Measurements from ENCODE around the gene JCAD. TPM values are rescaled to one million over a fixed set of nuclear protein-coding genes. Genes with fewer than 3 reads are reported as not detected.

The JCAD gene
- polyA plus RNA-seq, 2 donors: 1.0 to 2.7 TPM

- Histone ChIP-seq H3K27me3 (ENCODE audit: control insufficient read depth in 1 of 2, insufficient read depth in 2 of 2, low read length in 2 of 2) (no peaks in the 10 kb centered on the region), H3K27ac (ENCODE audit: low read depth in 2 of 2, low read length in 1 of 2) (no peak overlapping the region), H3K9me3 (ENCODE audit: control insufficient read depth in 2 of 2, insufficient read depth in 1 of 2, low read depth in 1 of 2, low read length in 1 of 2) (no peaks in the 10 kb centered on the region), H3K4me1 (ENCODE audit: control insufficient read depth in 2 of 2, insufficient read depth in 2 of 2, low read length in 1 of 2) (peaks cover 0 to 2% of the 10 kb centered on the region in 2 donors), H3K4me3 (ENCODE audit: low read depth in 1 of 2, low read length in 2 of 2) (no peak overlapping the region), H3K36me3 (ENCODE audit: control insufficient read depth in 2 of 2, insufficient read depth in 2 of 2, low read length in 1 of 2) (no peaks in the 10 kb centered on the region)
- WGBS, 2 donors: 61 to 73% methylated on average over 3 of the region's 3 CpGs
Measured at GRCh38 chr10:30050411-30050810, 9.0 kb downstream of the JCAD start.

- H3K27me3 ChIP-seq (ENCODE audit: control insufficient read depth in 1 of 2, insufficient read depth in 2 of 2, low read length in 2 of 2): no peaks in the 10 kb centered on the region
- 65 to 69% methylated on average over 18 of the region's 18 CpGs for WGBS, 2 donors
- H3K4me3 ChIP-seq (ENCODE audit: low read depth in 1 of 2, low read length in 2 of 2): no peak overlapping the region
- no peak overlapping the region for H3K27ac ChIP-seq (ENCODE audit: low read depth in 2 of 2, low read length in 1 of 2)
- no peaks in the 10 kb centered on the region for H3K9me3 ChIP-seq (ENCODE audit: control insufficient read depth in 2 of 2, insufficient read depth in 1 of 2, low read depth in 1 of 2, low read length in 1 of 2)
- no peaks in the 10 kb centered on the region for H3K36me3 ChIP-seq (ENCODE audit: control insufficient read depth in 2 of 2, insufficient read depth in 2 of 2, low read length in 1 of 2)
- H3K4me1 ChIP-seq (ENCODE audit: control insufficient read depth in 2 of 2, insufficient read depth in 2 of 2, low read length in 1 of 2): peaks cover 0 to 2% of the 10 kb centered on the region in 2 donors
Measured at GRCh38 chr10:30048768-30049517, 10.4 kb downstream of the JCAD start.

GRCh38 chr10:30047924-30048531 is 11.4 kb downstream of the JCAD start:
- WGBS, 2 donors: 65 to 69% methylated on average over 11 of the region's 11 CpGs
- no peak overlapping the region for H3K4me3 ChIP-seq (ENCODE audit: low read depth in 1 of 2, low read length in 2 of 2)
- no peaks in the 10 kb centered on the region for H3K36me3 ChIP-seq (ENCODE audit: control insufficient read depth in 2 of 2, insufficient read depth in 2 of 2, low read length in 1 of 2)
- no peaks in the 10 kb centered on the region for H3K9me3 ChIP-seq (ENCODE audit: control insufficient read depth in 2 of 2, insufficient read depth in 1 of 2, low read depth in 1 of 2, low read length in 1 of 2)
- H3K4me1 ChIP-seq (ENCODE audit: control insufficient read depth in 2 of 2, insufficient read depth in 2 of 2, low read length in 1 of 2): peaks cover 0 to 2% of the 10 kb centered on the region in 2 donors
- H3K27me3 ChIP-seq (ENCODE audit: control insufficient read depth in 1 of 2, insufficient read depth in 2 of 2, low read length in 2 of 2): no peaks in the 10 kb centered on the region
- no peak overlapping the region for H3K27ac ChIP-seq (ENCODE audit: low read depth in 2 of 2, low read length in 1 of 2)

GRCh38 chr10:30047430-30047829 is 12.0 kb downstream of the JCAD start:
- Histone ChIP-seq H3K4me3 (ENCODE audit: low read depth in 1 of 2, low read length in 2 of 2) (no peak overlapping the region), H3K36me3 (ENCODE audit: control insufficient read depth in 2 of 2, insufficient read depth in 2 of 2, low read length in 1 of 2) (no peaks in the 10 kb centered on the region), H3K9me3 (ENCODE audit: control insufficient read depth in 2 of 2, insufficient read depth in 1 of 2, low read depth in 1 of 2, low read length in 1 of 2) (no peaks in the 10 kb centered on the region), H3K4me1 (ENCODE audit: control insufficient read depth in 2 of 2, insufficient read depth in 2 of 2, low read length in 1 of 2) (peaks cover 0 to 2% of the 10 kb centered on the region in 2 donors), H3K27ac (ENCODE audit: low read depth in 2 of 2, low read length in 1 of 2) (no peak overlapping the region), H3K27me3 (ENCODE audit: control insufficient read depth in 1 of 2, insufficient read depth in 2 of 2, low read length in 2 of 2) (no peaks in the 10 kb centered on the region)
- WGBS, 2 donors: 92 to 93% methylated on average over 21 of the region's 21 CpGs

GRCh38 chr10:30046476-30046875 is 12.9 kb downstream of the JCAD start:
- Histone ChIP-seq H3K4me1 (ENCODE audit: control insufficient read depth in 2 of 2, insufficient read depth in 2 of 2, low read length in 1 of 2) (peaks cover 0 to 2% of the 10 kb centered on the region in 2 donors), H3K27ac (ENCODE audit: low read depth in 2 of 2, low read length in 1 of 2) (no peak overlapping the region), H3K27me3 (ENCODE audit: control insufficient read depth in 1 of 2, insufficient read depth in 2 of 2, low read length in 2 of 2) (no peaks in the 10 kb centered on the region), H3K36me3 (ENCODE audit: control insufficient read depth in 2 of 2, insufficient read depth in 2 of 2, low read length in 1 of 2) (no peaks in the 10 kb centered on the region), H3K4me3 (ENCODE audit: low read depth in 1 of 2, low read length in 2 of 2) (no peak overlapping the region), H3K9me3 (ENCODE audit: control insufficient read depth in 2 of 2, insufficient read depth in 1 of 2, low read depth in 1 of 2, low read length in 1 of 2) (no peaks in the 10 kb centered on the region)
- WGBS, 2 donors: 45 to 56% methylated on average over 3 of the region's 3 CpGs

- H3K27ac ChIP-seq (ENCODE audit: low read depth in 2 of 2, low read length in 1 of 2): no peak overlapping the region
- H3K9me3 ChIP-seq (ENCODE audit: control insufficient read depth in 2 of 2, insufficient read depth in 1 of 2, low read depth in 1 of 2, low read length in 1 of 2): no peaks in the 10 kb centered on the region
- 82 to 89% methylated on average over 7 of the region's 7 CpGs for WGBS, 2 donors
Measured at GRCh38 chr10:30045961-30046360, 13.4 kb downstream of the JCAD start.

GRCh38 chr10:30043476-30044270 is 15.7 kb downstream of the JCAD start:
- Histone ChIP-seq H3K36me3 (ENCODE audit: control insufficient read depth in 2 of 2, insufficient read depth in 2 of 2, low read length in 1 of 2) (no peaks in the 10 kb centered on the region), H3K9me3 (ENCODE audit: control insufficient read depth in 2 of 2, insufficient read depth in 1 of 2, low read depth in 1 of 2, low read length in 1 of 2) (no peaks in the 10 kb centered on the region), H3K4me3 (ENCODE audit: low read depth in 1 of 2, low read length in 2 of 2) (no peak overlapping the region), H3K27ac (ENCODE audit: low read depth in 2 of 2, low read length in 1 of 2) (no peak overlapping the region), H3K27me3 (ENCODE audit: control insufficient read depth in 1 of 2, insufficient read depth in 2 of 2, low read length in 2 of 2) (no peaks in the 10 kb centered on the region), H3K4me1 (ENCODE audit: control insufficient read depth in 2 of 2, insufficient read depth in 2 of 2, low read length in 1 of 2) (peaks cover 0 to 2% of the 10 kb centered on the region in 2 donors)
- WGBS, 2 donors: 58 to 64% methylated on average over 5 of the region's 5 CpGs

More at GRCh38 chr10:30045961-30046360, 13.4 kb downstream of the JCAD start:
- Histone ChIP-seq H3K36me3 (ENCODE audit: control insufficient read depth in 2 of 2, insufficient read depth in 2 of 2, low read length in 1 of 2) (no peaks in the 10 kb centered on the region), H3K27me3 (ENCODE audit: control insufficient read depth in 1 of 2, insufficient read depth in 2 of 2, low read length in 2 of 2) (no peaks in the 10 kb centered on the region), H3K4me1 (ENCODE audit: control insufficient read depth in 2 of 2, insufficient read depth in 2 of 2, low read length in 1 of 2) (peaks cover 0 to 2% of the 10 kb centered on the region in 2 donors), H3K4me3 (ENCODE audit: low read depth in 1 of 2, low read length in 2 of 2) (no peak overlapping the region)

- H3K27ac ChIP-seq (ENCODE audit: low read depth in 2 of 2, low read length in 1 of 2): no peak overlapping the region
- 90 to 92% methylated on average over 3 of the region's 3 CpGs for WGBS, 2 donors
Measured at GRCh38 chr10:30042820-30043219, 16.6 kb downstream of the JCAD start.

GRCh38 chr10:30041196-30042105 is 17.9 kb downstream of the JCAD start:
- Histone ChIP-seq H3K36me3 (ENCODE audit: control insufficient read depth in 2 of 2, insufficient read depth in 2 of 2, low read length in 1 of 2) (no peaks in the 10 kb centered on the region), H3K27me3 (ENCODE audit: control insufficient read depth in 1 of 2, insufficient read depth in 2 of 2, low read length in 2 of 2) (no peaks in the 10 kb centered on the region), H3K9me3 (ENCODE audit: control insufficient read depth in 2 of 2, insufficient read depth in 1 of 2, low read depth in 1 of 2, low read length in 1 of 2) (no peaks in the 10 kb centered on the region), H3K4me3 (ENCODE audit: low read depth in 1 of 2, low read length in 2 of 2) (no peak overlapping the region), H3K27ac (ENCODE audit: low read depth in 2 of 2, low read length in 1 of 2) (no peak overlapping the region), H3K4me1 (ENCODE audit: control insufficient read depth in 2 of 2, insufficient read depth in 2 of 2, low read length in 1 of 2) (no peaks in the 10 kb centered on the region)
- WGBS, 2 donors: 66% methylated on average over 8 of the region's 8 CpGs

More at GRCh38 chr10:30042820-30043219, 16.6 kb downstream of the JCAD start:
- Histone ChIP-seq H3K9me3 (ENCODE audit: control insufficient read depth in 2 of 2, insufficient read depth in 1 of 2, low read depth in 1 of 2, low read length in 1 of 2) (no peaks in the 10 kb centered on the region), H3K27me3 (ENCODE audit: control insufficient read depth in 1 of 2, insufficient read depth in 2 of 2, low read length in 2 of 2) (no peaks in the 10 kb centered on the region), H3K36me3 (ENCODE audit: control insufficient read depth in 2 of 2, insufficient read depth in 2 of 2, low read length in 1 of 2) (no peaks in the 10 kb centered on the region), H3K4me3 (ENCODE audit: low read depth in 1 of 2, low read length in 2 of 2) (no peak overlapping the region), H3K4me1 (ENCODE audit: control insufficient read depth in 2 of 2, insufficient read depth in 2 of 2, low read length in 1 of 2) (no peaks in the 10 kb centered on the region)

All from esophagus (tissue), 2 donors.